H1 (cell line): ENCODE results near the gene TTC33.
A peak's percentile ranks its signal among the peaks of the same experiment; 100 is the strongest.

ENCODE experiments used
- BCL11A ChIP-seq, 2 experiments: IDR thresholded peaks; one replicate each; pipeline ENCODE4 v1.6.1; 2011; ENCODE audit warnings: low read depth in 2 of 2, low read length in 2 of 2, mild to moderate bottlenecking in 2 of 2
- CTCF ChIP-seq, 3 experiments: IDR thresholded peaks; 1 replicate in 2 of 3; 2 replicates in 1 of 3; pipeline versions ENCODE4 v1.5.1 to v1.6.1; 2011; ENCODE audit warnings: low read length in 3 of 3, mild to moderate bottlenecking in 3 of 3, inconsistent platforms in 2 of 3, low read depth in 1 of 3, moderate library complexity in 1 of 3; ENCODE audit not compliant: insufficient read depth in 1 of 3; ENCODE audit errors: control extremely low read depth in 1 of 3
- GABPA ChIP-seq: IDR thresholded peaks from 2 replicates; pipeline ENCODE4 v1.6.1; 2011; ENCODE audit warnings: mild to moderate bottlenecking, low read length, moderate library complexity, borderline replicate concordance; ENCODE audit not compliant: insufficient read depth
- HDAC2 ChIP-seq, 2 experiments: fragments of 300-600 bp in 1 of 2; sonication (generic) in 1 of 2; IDR thresholded peaks; 2 replicates each; pipeline ENCODE4 v1.6.1; 2011 to 2012; ENCODE audit warnings: low read depth in 2 of 2, low read length in 2 of 2, mild to moderate bottlenecking in 2 of 2, moderate library complexity in 2 of 2, borderline replicate concordance in 1 of 2, inconsistent platforms in 1 of 2
- JUN ChIP-seq: IDR thresholded peaks from 2 replicates; pipeline ENCODE4 v1.6.1; 2011; ENCODE audit warnings: low read depth, mild to moderate bottlenecking, improper control_type of control experiment, low read length
- JUND ChIP-seq: IDR thresholded peaks from 2 replicates; pipeline ENCODE4 v1.6.1; 2011; ENCODE audit warnings: mild to moderate bottlenecking, improper control_type of control experiment, low read length
- MAX ChIP-seq: IDR thresholded peaks from 2 replicates; pipeline ENCODE4 v1.6.1; 2012; ENCODE audit warnings: inconsistent platforms
- POLR2AphosphoS5 ChIP-seq: IDR thresholded peaks from 2 replicates; pipeline ENCODE4 v1.6.1; 2011; ENCODE audit warnings: low read depth, low read length
- RAD21 ChIP-seq, 2 experiments: IDR thresholded peaks in 1 of 2; conservative IDR thresholded peaks in 1 of 2; 2 replicates each; pipeline ENCODE4 v1.6.1; 2011; ENCODE audit warnings: low read depth in 2 of 2, low read length in 2 of 2, improper control_type of control experiment in 1 of 2, inconsistent platforms in 1 of 2, mild to moderate bottlenecking in 1 of 2, moderate library complexity in 1 of 2
- YY1 ChIP-seq: IDR thresholded peaks from 2 replicates; pipeline ENCODE4 v1.6.1; 2011; ENCODE audit warnings: low read depth, mild to moderate bottlenecking, low read length

GRCh38 chr5:40676613-40677343 lies 79.0 kb downstream of the TTC33 start:
- no peak for TF ChIP-seq POLR2AphosphoS5
- TF ChIP-seq MAX: no peak
- TF ChIP-seq JUND: peak; percentile 59; the same call in 1 of the 2 replicates
- TF ChIP-seq BCL11A (IDR thresholded peaks at IDR 0.05; ENCODE audit: low read depth in 2 of 2, low read length in 2 of 2): no peak
- no peak for TF ChIP-seq RAD21 (IDR thresholded peaks at IDR 0.05 in 1 of 2, conservative IDR thresholded peaks at IDR 0.05 in 1 of 2; ENCODE audit: low read depth in 2 of 2, low read length in 2 of 2)
- no peak for TF ChIP-seq CTCF (IDR thresholded peaks at IDR 0.05; ENCODE audit: control extremely low read depth in 1 of 3, insufficient read depth in 1 of 3, low read depth in 1 of 3, low read length in 3 of 3)
- TF ChIP-seq GABPA: no peak
- TF ChIP-seq YY1: no peak
- no peak for TF ChIP-seq JUN
- TF ChIP-seq HDAC2 (IDR thresholded peaks at IDR 0.05; ENCODE audit: borderline replicate concordance in 1 of 2, low read depth in 2 of 2, low read length in 2 of 2): no peak
